Measurements from ENCODE around the gene SLC26A6.
A peak's percentile ranks its signal among the peaks of the same experiment; 100 is the strongest.

Gene SLC26A6

GRCh38 chr3:48644898-48645760 is 9.9 kb upstream of the SLC26A6 start:
- H3K27me3 ChIP-seq (ENCODE audit: control insufficient read depth, insufficient read depth, low read length) = no peaks in the 10 kb centered on the region
- H3K9me3 ChIP-seq (ENCODE audit: control insufficient read depth, insufficient read depth, low read length) = no peaks in the 10 kb centered on the region
- H3K36me3 ChIP-seq (ENCODE audit: control insufficient read depth, insufficient read depth, low read length) = peaks cover 35% of the 10 kb centered on the region
- no peak overlapping the region for H3K27ac ChIP-seq (ENCODE audit: low read length)
- WGBS (ENCODE audit: insufficient coverage, insufficient read length) = no CpG with 5 or more reads among the region's 22 CpGs
- H3K4me1 ChIP-seq (ENCODE audit: control insufficient read depth, insufficient read depth, low read length) = no peaks in the 10 kb centered on the region; the same call in 1 of the 2 replicates
- no peak for DNase-seq (ENCODE audit: low read depth, low spot score)
- H3K4me3 ChIP-seq (ENCODE audit: low read length) = no peak overlapping the region

GRCh38 chr3:48642605-48643004 is 7.3 kb upstream of the SLC26A6 start:
- Histone ChIP-seq H3K4me3 (ENCODE audit: low read length) (no peak overlapping the region), H3K36me3 (ENCODE audit: control insufficient read depth, insufficient read depth, low read length) (peaks cover 40% of the 10 kb centered on the region), H3K27me3 (ENCODE audit: control insufficient read depth, insufficient read depth, low read length) (no peaks in the 10 kb centered on the region), H3K27ac (ENCODE audit: low read length) (no peak overlapping the region), H3K9me3 (ENCODE audit: control insufficient read depth, insufficient read depth, low read length) (no peaks in the 10 kb centered on the region), H3K4me1 (ENCODE audit: control insufficient read depth, insufficient read depth, low read length) (no peaks in the 10 kb centered on the region; the same call in 1 of the 2 replicates)
- WGBS (ENCODE audit: insufficient coverage, insufficient read length) = no CpG with 5 or more reads among the region's 12 CpGs
- DNase-seq (ENCODE audit: low read depth, low spot score) = no peak

GRCh38 chr3:48641396-48641795 is 6.1 kb upstream of the SLC26A6 start:
- Histone ChIP-seq H3K27me3 (ENCODE audit: control insufficient read depth, insufficient read depth, low read length) (no peaks in the 10 kb centered on the region), H3K4me3 (ENCODE audit: low read length) (no peak overlapping the region), H3K36me3 (ENCODE audit: control insufficient read depth, insufficient read depth, low read length) (peaks cover 38% of the 10 kb centered on the region), H3K9me3 (ENCODE audit: control insufficient read depth, insufficient read depth, low read length) (no peaks in the 10 kb centered on the region), H3K4me1 (ENCODE audit: control insufficient read depth, insufficient read depth, low read length) (peaks cover 2% of the 10 kb centered on the region), H3K27ac (ENCODE audit: low read length) (no peak overlapping the region)
- no CpG with 5 or more reads among the region's 3 CpGs for WGBS (ENCODE audit: insufficient coverage, insufficient read length)
- DNase-seq (ENCODE audit: low read depth, low spot score) = no peak

- no peaks in the 10 kb centered on the region for H3K27me3 ChIP-seq (ENCODE audit: control insufficient read depth, insufficient read depth, low read length)
- H3K36me3 ChIP-seq (ENCODE audit: control insufficient read depth, insufficient read depth, low read length) = peaks cover 30% of the 10 kb centered on the region
- no peak overlapping the region for H3K27ac ChIP-seq (ENCODE audit: low read length)
- no peak overlapping the region for H3K4me3 ChIP-seq (ENCODE audit: low read length)
- no peaks in the 10 kb centered on the region for H3K9me3 ChIP-seq (ENCODE audit: control insufficient read depth, insufficient read depth, low read length)
- peaks cover 2% of the 10 kb centered on the region for H3K4me1 ChIP-seq (ENCODE audit: control insufficient read depth, insufficient read depth, low read length)
- WGBS (ENCODE audit: insufficient coverage, insufficient read length) = no CpG with 5 or more reads among the region's 38 CpGs
- no peak for DNase-seq (ENCODE audit: low read depth, low spot score)
Measured at GRCh38 chr3:48639944-48640606, 4.8 kb upstream of the SLC26A6 start.

- Histone ChIP-seq H3K27ac (ENCODE audit: low read length) (no peak overlapping the region), H3K4me3 (ENCODE audit: low read length) (no peak overlapping the region), H3K4me1 (ENCODE audit: control insufficient read depth, insufficient read depth, low read length) (peaks cover 5% of the 10 kb centered on the region), H3K9me3 (ENCODE audit: control insufficient read depth, insufficient read depth, low read length) (no peaks in the 10 kb centered on the region), H3K36me3 (ENCODE audit: control insufficient read depth, insufficient read depth, low read length) (peaks cover 26% of the 10 kb centered on the region), H3K27me3 (ENCODE audit: control insufficient read depth, insufficient read depth, low read length) (no peaks in the 10 kb centered on the region)
- WGBS (ENCODE audit: insufficient coverage, insufficient read length) = no CpG with 5 or more reads among the region's 6 CpGs
- DNase-seq (ENCODE audit: low read depth, low spot score) = no peak
Measured at GRCh38 chr3:48637305-48637704, 2.0 kb upstream of the SLC26A6 start.

- no peaks in the 10 kb centered on the region for H3K27me3 ChIP-seq (ENCODE audit: control insufficient read depth, insufficient read depth, low read length)
- peaks cover 33% of the 10 kb centered on the region for H3K36me3 ChIP-seq (ENCODE audit: control insufficient read depth, insufficient read depth, low read length)
- H3K4me1 ChIP-seq (ENCODE audit: control insufficient read depth, insufficient read depth, low read length) = peaks cover 5% of the 10 kb centered on the region
- no peak overlapping the region for H3K27ac ChIP-seq (ENCODE audit: low read length)
- DNase-seq (ENCODE audit: low read depth, low spot score) = no peak
- no peaks in the 10 kb centered on the region for H3K9me3 ChIP-seq (ENCODE audit: control insufficient read depth, insufficient read depth, low read length)
- WGBS (ENCODE audit: insufficient coverage, insufficient read length) = no CpG with 5 or more reads among the region's 10 CpGs
- H3K4me3 ChIP-seq (ENCODE audit: low read length) = peak overlapping the region; percentile 92; the same call in 1 of the 2 replicates
Measured at GRCh38 chr3:48636149-48636655, 941 bp upstream of the SLC26A6 start.

GRCh38 chr3:48634661-48635221 is 520 bp downstream of the SLC26A6 start:
- WGBS (ENCODE audit: insufficient coverage, insufficient read length) = no CpG with 5 or more reads among the region's 30 CpGs
- Histone ChIP-seq H3K27ac (ENCODE audit: low read length) (no peak overlapping the region), H3K27me3 (ENCODE audit: control insufficient read depth, insufficient read depth, low read length) (no peaks in the 10 kb centered on the region), H3K4me1 (ENCODE audit: control insufficient read depth, insufficient read depth, low read length) (peaks cover 5% of the 10 kb centered on the region), H3K9me3 (ENCODE audit: control insufficient read depth, insufficient read depth, low read length) (no peaks in the 10 kb centered on the region), H3K4me3 (ENCODE audit: low read length) (peak overlapping the region; percentile 92), H3K36me3 (ENCODE audit: control insufficient read depth, insufficient read depth, low read length) (peaks cover 31% of the 10 kb centered on the region)
- DNase-seq (ENCODE audit: low read depth, low spot score) = no peak

GRCh38 chr3:48633743-48634142 is 1.5 kb downstream of the SLC26A6 start:
- H3K9me3 ChIP-seq (ENCODE audit: control insufficient read depth, insufficient read depth, low read length) = no peaks in the 10 kb centered on the region
- H3K4me1 ChIP-seq (ENCODE audit: control insufficient read depth, insufficient read depth, low read length) = peaks cover 5% of the 10 kb centered on the region
- peaks cover 27% of the 10 kb centered on the region for H3K36me3 ChIP-seq (ENCODE audit: control insufficient read depth, insufficient read depth, low read length)
- H3K27ac ChIP-seq (ENCODE audit: low read length) = no peak overlapping the region
- DNase-seq (ENCODE audit: low read depth, low spot score) = no peak
- no CpG with 5 or more reads among the region's 2 CpGs for WGBS (ENCODE audit: insufficient coverage, insufficient read length)
- H3K4me3 ChIP-seq (ENCODE audit: low read length) = no peak overlapping the region
- H3K27me3 ChIP-seq (ENCODE audit: control insufficient read depth, insufficient read depth, low read length) = no peaks in the 10 kb centered on the region

- Histone ChIP-seq H3K27me3 (ENCODE audit: control insufficient read depth, insufficient read depth, low read length) (no peaks in the 10 kb centered on the region), H3K9me3 (ENCODE audit: control insufficient read depth, insufficient read depth, low read length) (no peaks in the 10 kb centered on the region), H3K36me3 (ENCODE audit: control insufficient read depth, insufficient read depth, low read length) (peaks cover 29% of the 10 kb centered on the region), H3K27ac (ENCODE audit: low read length) (no peak overlapping the region), H3K4me3 (ENCODE audit: low read length) (no peak overlapping the region), H3K4me1 (ENCODE audit: control insufficient read depth, insufficient read depth, low read length) (peaks cover 5% of the 10 kb centered on the region)
- no peak for DNase-seq (ENCODE audit: low read depth, low spot score)
- no CpG with 5 or more reads among the region's 15 CpGs for WGBS (ENCODE audit: insufficient coverage, insufficient read length)
Measured at GRCh38 chr3:48633256-48633655, 2.0 kb downstream of the SLC26A6 start.

Measured in iPS DF 6.9 (cell line).